HepG2 (cell line): ENCODE results near the gene CBFA2T2.

Experiments
- ATF1 ChIP-seq: IDR thresholded peaks from 2 replicates; pipeline ENCODE4 v1.6.1; 2016; ENCODE audit warnings: mild to moderate bottlenecking, control low read depth
- CBFB ChIP-seq: sonication (generic); formaldehyde crosslinking; IDR thresholded peaks from 2 replicates; pipeline ENCODE4 v1.4.0; 2020; ENCODE audit warnings: missing genetic modification reagents
- CTCF ChIP-seq: sonication (generic); formaldehyde crosslinking; IDR thresholded peaks from 2 replicates; pipeline ENCODE4 v1.5.0; 2020; ENCODE audit warnings: mild to moderate bottlenecking, missing genetic modification reagents, moderate library complexity
- ESRRA ChIP-seq: sonication (generic); formaldehyde crosslinking; IDR thresholded peaks from 2 replicates; pipeline ENCODE4 v1.5.1; 2020; ENCODE audit warnings: mild to moderate bottlenecking, low read depth, missing genetic modification reagents
- HNRNPLL ChIP-seq: fragments of 200-400 bp; formaldehyde crosslinking; IDR thresholded peaks from 2 replicates; pipeline ENCODE4 v1.6.1; 2017; ENCODE audit warnings: mild to moderate bottlenecking, low read depth, low read length; ENCODE audit not compliant: poor library complexity, severe bottlenecking
- KDM5A ChIP-seq: fragments of 200-600 bp; sonication (generic); IDR thresholded peaks from 2 replicates; pipeline ENCODE4 v1.7.0; 2018; ENCODE audit warnings: antibody characterized with exemption, mild to moderate bottlenecking, low read length, borderline replicate concordance
- MAFK ChIP-seq, 2 experiments: IDR thresholded peaks in 1 of 2; conservative IDR thresholded peaks in 1 of 2; 2 replicates each; pipeline ENCODE4 v1.6.1; 2011; ENCODE audit warnings: improper control_type of control experiment in 2 of 2, low read length in 2 of 2
- RBM39 ChIP-seq: fragments of 200-400 bp; formaldehyde crosslinking; IDR thresholded peaks from one replicate; pipeline ENCODE4 v1.6.1; 2018; ENCODE audit warnings: antibody characterized with exemption, mild to moderate bottlenecking, low read depth, low read length; ENCODE audit not compliant: poor library complexity, severe bottlenecking
- SMC3 ChIP-seq: IDR thresholded peaks from 2 replicates; pipeline ENCODE4 v1.6.1; 2011; ENCODE audit warnings: low read length, improper control_type of control experiment
- ZBTB21 ChIP-seq: sonication (generic); formaldehyde crosslinking; IDR thresholded peaks from 2 replicates; pipeline ENCODE4 v1.4.0; 2020; ENCODE audit warnings: missing genetic modification reagents
- ZFX ChIP-seq: sonication (generic); formaldehyde crosslinking; IDR thresholded peaks from 2 replicates; pipeline ENCODE4 v1.4.0; 2020; ENCODE audit warnings: mild to moderate bottlenecking, low read depth, missing genetic modification reagents, moderate library complexity
- ZNF558 ChIP-seq: sonication (generic); formaldehyde crosslinking; IDR thresholded peaks from 2 replicates; pipeline ENCODE4 v1.9.0; 2022; ENCODE audit warnings: mild to moderate bottlenecking, missing genetic modification reagents, borderline replicate concordance
- TF ChIP-seq, protein P1 (sequence below): sonication (generic); formaldehyde crosslinking; IDR thresholded peaks from 2 replicates; pipeline ENCODE4 v1.4.0; 2020; ENCODE audit warnings: missing genetic modification reagents
- TF ChIP-seq, protein P2 (sequence below): sonication (generic); formaldehyde crosslinking; IDR thresholded peaks from 2 replicates; pipeline ENCODE4 v1.4.0; 2020; ENCODE audit warnings: low read depth, missing genetic modification reagents

DNA sequence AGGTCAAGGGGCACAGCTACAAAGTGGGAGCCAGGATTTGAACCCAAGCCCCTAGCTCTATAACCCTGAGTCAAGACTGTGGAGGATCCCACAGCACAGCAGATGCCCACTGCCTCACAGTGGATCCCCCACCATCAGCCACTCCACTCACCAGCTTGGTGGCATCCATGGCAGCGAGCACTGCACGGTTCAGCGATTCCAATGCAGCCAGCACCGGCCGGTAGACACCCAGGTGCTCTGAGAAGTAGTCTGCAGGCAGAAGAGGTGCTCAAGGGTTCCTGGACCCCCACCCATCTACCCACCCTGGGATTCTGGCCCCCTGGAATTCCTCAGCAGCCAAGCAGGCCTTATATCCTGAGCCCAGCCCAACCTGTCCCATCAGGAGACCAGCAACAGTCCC, 179.3 kb downstream of the CBFA2T2 start:
- TF ChIP-seq HNRNPLL (no peak), ZNF558 (no peak), ZBTB21 (CRISPR knock-in tag) (no peak), ZFX (no peak), RBM39 (no peak), CTCF (CRISPR knock-in tag) (no peak), ESRRA (CRISPR knock-in tag) (no peak), ATF1 (no peak), SMC3 (no peak), CBFB (no peak), MAFK (conservative IDR thresholded peaks at IDR 0.05 in 1 of 2, IDR thresholded peaks at IDR 0.05 in 1 of 2; ENCODE audit: low read length in 2 of 2) (no peak), KDM5A (no peak)
- TF ChIP-seq, protein P1, sequence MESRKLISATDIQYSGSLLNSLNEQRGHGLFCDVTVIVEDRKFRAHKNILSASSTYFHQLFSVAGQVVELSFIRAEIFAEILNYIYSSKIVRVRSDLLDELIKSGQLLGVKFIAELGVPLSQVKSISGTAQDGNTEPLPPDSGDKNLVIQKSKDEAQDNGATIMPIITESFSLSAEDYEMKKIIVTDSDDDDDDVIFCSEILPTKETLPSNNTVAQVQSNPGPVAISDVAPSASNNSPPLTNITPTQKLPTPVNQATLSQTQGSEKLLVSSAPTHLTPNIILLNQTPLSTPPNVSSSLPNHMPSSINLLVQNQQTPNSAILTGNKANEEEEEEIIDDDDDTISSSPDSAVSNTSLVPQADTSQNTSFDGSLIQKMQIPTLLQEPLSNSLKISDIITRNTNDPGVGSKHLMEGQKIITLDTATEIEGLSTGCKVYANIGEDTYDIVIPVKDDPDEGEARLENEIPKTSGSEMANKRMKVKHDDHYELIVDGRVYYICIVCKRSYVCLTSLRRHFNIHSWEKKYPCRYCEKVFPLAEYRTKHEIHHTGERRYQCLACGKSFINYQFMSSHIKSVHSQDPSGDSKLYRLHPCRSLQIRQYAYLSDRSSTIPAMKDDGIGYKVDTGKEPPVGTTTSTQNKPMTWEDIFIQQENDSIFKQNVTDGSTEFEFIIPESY (CRISPR knock-in tag) = no peak
- TF ChIP-seq, protein P2, sequence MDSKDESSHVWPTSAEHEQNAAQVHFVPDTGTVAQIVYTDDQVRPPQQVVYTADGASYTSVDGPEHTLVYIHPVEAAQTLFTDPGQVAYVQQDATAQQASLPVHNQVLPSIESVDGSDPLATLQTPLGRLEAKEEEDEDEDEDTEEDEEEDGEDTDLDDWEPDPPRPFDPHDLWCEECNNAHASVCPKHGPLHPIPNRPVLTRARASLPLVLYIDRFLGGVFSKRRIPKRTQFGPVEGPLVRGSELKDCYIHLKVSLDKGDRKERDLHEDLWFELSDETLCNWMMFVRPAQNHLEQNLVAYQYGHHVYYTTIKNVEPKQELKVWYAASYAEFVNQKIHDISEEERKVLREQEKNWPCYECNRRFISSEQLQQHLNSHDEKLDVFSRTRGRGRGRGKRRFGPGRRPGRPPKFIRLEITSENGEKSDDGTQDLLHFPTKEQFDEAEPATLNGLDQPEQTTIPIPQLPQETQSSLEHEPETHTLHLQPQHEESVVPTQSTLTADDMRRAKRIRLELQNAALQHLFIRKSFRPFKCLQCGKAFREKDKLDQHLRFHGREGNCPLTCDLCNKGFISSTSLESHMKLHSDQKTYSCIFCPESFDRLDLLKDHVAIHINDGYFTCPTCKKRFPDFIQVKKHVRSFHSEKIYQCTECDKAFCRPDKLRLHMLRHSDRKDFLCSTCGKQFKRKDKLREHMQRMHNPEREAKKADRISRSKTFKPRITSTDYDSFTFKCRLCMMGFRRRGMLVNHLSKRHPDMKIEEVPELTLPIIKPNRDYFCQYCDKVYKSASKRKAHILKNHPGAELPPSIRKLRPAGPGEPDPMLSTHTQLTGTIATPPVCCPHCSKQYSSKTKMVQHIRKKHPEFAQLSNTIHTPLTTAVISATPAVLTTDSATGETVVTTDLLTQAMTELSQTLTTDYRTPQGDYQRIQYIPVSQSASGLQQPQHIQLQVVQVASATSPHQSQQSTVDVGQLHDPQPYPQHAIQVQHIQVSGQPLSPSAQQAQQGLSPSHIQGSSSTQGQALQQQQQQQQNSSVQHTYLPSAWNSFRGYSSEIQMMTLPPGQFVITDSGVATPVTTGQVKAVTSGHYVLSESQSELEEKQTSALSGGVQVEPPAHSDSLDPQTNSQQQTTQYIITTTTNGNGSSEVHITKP (CRISPR knock-in tag) = no peak
